CD4-positive, alpha-beta memory T cell (primary cell): ENCODE data around the gene HACD3. TPM values are rescaled to one million over a fixed set of nuclear protein-coding genes. Genes with fewer than 3 reads are reported as not detected.

ENCODE experiments used
- CTCF ChIA-PET: fragments of 350-600 bp; sonication (Branson Sonifier 250); formaldehyde crosslinking; loops from one replicate; lab custom pipeline; 2021; ENCODE audit warnings: inconsistent platforms; ENCODE audit not compliant: partially characterized antibody; lab: Charles Lee
- POLR2A ChIA-PET: fragments of 350-600 bp; sonication (Branson Sonifier 250); formaldehyde crosslinking; loops from one replicate; lab custom pipeline; 2021; ENCODE audit not compliant: partially characterized antibody; lab: Charles Lee
- DNase-seq, 5 donors: peaks; one replicate each; pipeline versions ENCODE4 v3.0.0 to v3.0.0-alpha.2; 2020 to 2022; ENCODE audit warnings: mixed read lengths in 1 of 5
- H3K27ac ChIP-seq: one replicate; pipeline ENCODE4 v1.7.0; 2013; ENCODE audit warnings: low read depth, low read length
- H3K27me3 ChIP-seq: 2 replicates; pipeline ENCODE4 v1.7.0; 2013; ENCODE audit warnings: mild to moderate bottlenecking, low read length, moderate library complexity; ENCODE audit not compliant: insufficient read depth
- H3K36me3 ChIP-seq: 2 replicates; pipeline ENCODE4 v1.7.0; 2013; ENCODE audit warnings: mild to moderate bottlenecking, low read length, moderate library complexity; ENCODE audit not compliant: insufficient read depth
- H3K4me1 ChIP-seq: 2 replicates; pipeline ENCODE4 v1.7.0; 2013; ENCODE audit warnings: mild to moderate bottlenecking, low read length, moderate library complexity; ENCODE audit not compliant: insufficient read depth
- H3K4me3 ChIP-seq, 2 donors: one replicate each; pipeline ENCODE4 v1.7.0; 2013; ENCODE audit warnings: low read length in 2 of 2, mild to moderate bottlenecking in 1 of 2
- H3K9me3 ChIP-seq, 2 donors: one replicate each; pipeline ENCODE4 v1.7.0; 2013; ENCODE audit warnings: low read length in 2 of 2, control low read depth in 1 of 2; ENCODE audit not compliant: control insufficient read depth in 1 of 2
- H3K27ac Mint-ChIP-seq, 7 donors: one replicate each; pipeline ENCODE4 v1.8.0; 2020 to 2021; ENCODE audit warnings: mixed read lengths in 7 of 7, mild to moderate bottlenecking in 6 of 7, inconsistent platforms in 3 of 7, moderate library complexity in 3 of 7
- H3K27me3 Mint-ChIP-seq, 2 donors: one replicate each; pipeline ENCODE4 v1.8.0; 2020 to 2021; ENCODE audit warnings: mixed read lengths in 2 of 2
- H3K36me3 Mint-ChIP-seq, 2 donors: one replicate each; pipeline ENCODE4 v1.8.0; 2020 to 2021; ENCODE audit warnings: mixed read lengths in 2 of 2, inconsistent platforms in 1 of 2, mild to moderate bottlenecking in 1 of 2
- H3K4me1 Mint-ChIP-seq, 4 donors: one replicate each; pipeline ENCODE4 v1.8.0; 2020 to 2021; ENCODE audit warnings: mixed read lengths in 4 of 4, mild to moderate bottlenecking in 1 of 4
- H3K4me3 Mint-ChIP-seq, 8 donors: one replicate each; pipeline ENCODE4 v1.8.0; 2020 to 2021; ENCODE audit warnings: mixed read lengths in 8 of 8, mild to moderate bottlenecking in 7 of 8, moderate library complexity in 6 of 8, inconsistent platforms in 3 of 8
- H3K9me3 Mint-ChIP-seq, 8 donors: one replicate each; pipeline ENCODE4 v1.8.0; 2020 to 2021; ENCODE audit warnings: mixed read lengths in 8 of 8, mild to moderate bottlenecking in 5 of 8, inconsistent platforms in 3 of 8, moderate library complexity in 1 of 8
- intact Hi-C: fragments of 100-400 bp; cut with micrococcal nuclease; formaldehyde crosslinking; loops from one replicate; pipeline ENCODE4 v1.15.1; 2023
- polyA plus RNA-seq, 2 donors: library from polyadenylated mRNA; unstranded; fragments of 300-500 nt; fragmentation: Illumina TruSeq; gene quantifications; one replicate each; pipeline ENCODE4 v1.2.3, GENCODE V29; 2021
- total RNA-seq, 2 experiments: library from RNA; stranded (reverse); gene quantifications; one replicate each; pipeline ENCODE4 v1.2.3, GENCODE V29; 2021

HACD3 gene
- total and polyA plus RNA-seq, 4 experiments from 2014 or later = 23.1 to 35.9 (median 29.7) TPM

- H3K9me3 Mint-ChIP-seq = no peaks in the 10 kb centered on the region
- H3K4me1 Mint-ChIP-seq = peaks cover 14 to 29% (median 21%) of the 10 kb centered on the region in 4 donors
- intact Hi-C loops = no loop called here
- H3K4me1 ChIP-seq = peaks cover 24% of the 10 kb centered on the region
- DNase-seq = no peak
- peak overlapping the region in 1 of 7 donors; percentile 2 for H3K27ac Mint-ChIP-seq
- H3K9me3 ChIP-seq = no peaks in the 10 kb centered on the region
- CTCF ChIA-PET = interaction anchor here (1.0 kb wide), 1 partner anchor 84 kb away, joined by 4 read pairs; no protein-coding TSS in a partner anchor
- H3K27me3 Mint-ChIP-seq = no peaks in the 10 kb centered on the region
- H3K4me3 ChIP-seq = no peak overlapping the region
- H3K36me3 ChIP-seq = no peaks in the 10 kb centered on the region
- peaks cover 0 to 3% of the 10 kb centered on the region in 2 donors for H3K36me3 Mint-ChIP-seq
- no peak overlapping the region for H3K27ac ChIP-seq
- H3K27me3 ChIP-seq = no peaks in the 10 kb centered on the region
- H3K4me3 Mint-ChIP-seq = peak overlapping the region in 1 of 8 donors; percentile 16
- POLR2A ChIA-PET = interaction anchor here (1.5 to 3.6 kb wide), 2 partner anchors 11 to 82 kb away, joined by 3 to 36 read pairs; partner anchors contain the start of gene DPP8
These were observed 1.7 kb upstream of the HACD3 start for GRCh38 chr15:65528461-65529060.

- H3K27me3 Mint-ChIP-seq = no peaks in the 10 kb centered on the region
- no peaks in the 10 kb centered on the region for H3K27me3 ChIP-seq
- no peaks in the 10 kb centered on the region for H3K36me3 ChIP-seq
- H3K4me3 ChIP-seq = peak overlapping the region; percentile 52 to 93
- intact Hi-C loops = loop anchor here (1.0 to 5.0 kb wide), 2 partner anchors 13 to 82 kb away; partner anchors contain the start of genes DPP8 and INTS14
- peaks cover 24% of the 10 kb centered on the region for H3K4me1 ChIP-seq
- no peaks in the 10 kb centered on the region for H3K9me3 ChIP-seq
- ChIA-PET CTCF (interaction anchor here (1.1 kb wide), 1 partner anchor 109 kb away, joined by 3 read pairs; no protein-coding TSS in a partner anchor), POLR2A (interaction anchor here (1.0 to 3.6 kb wide), 5 partner anchors 13 to 339 kb away, joined by 3 to 36 read pairs (median 7); partner anchors contain the start of genes DPP8, INTS14 and RAB11A)
- DNase-seq = no peak
- peaks cover 0 to 3% of the 10 kb centered on the region in 2 donors for H3K36me3 Mint-ChIP-seq
- H3K4me3 Mint-ChIP-seq = peak overlapping the region; percentile 79 to 90 (median 88)
- no peaks in the 10 kb centered on the region for H3K9me3 Mint-ChIP-seq
- H3K27ac ChIP-seq = peak overlapping the region; percentile 67
- peak overlapping the region; percentile 55 to 95 (median 87) for H3K27ac Mint-ChIP-seq
- peaks cover 23 to 33% (median 30%) of the 10 kb centered on the region in 4 donors for H3K4me1 Mint-ChIP-seq
These were observed 423 bp upstream of the HACD3 start for GRCh38 chr15:65529762-65530317.

- Mint-ChIP-seq H3K4me1 (peaks cover 26 to 39% (median 30%) of the 10 kb centered on the region in 4 donors), H3K27me3 (no peaks in the 10 kb centered on the region), H3K36me3 (peaks cover 0 to 4% of the 10 kb centered on the region in 2 donors), H3K4me3 (peak overlapping the region in 3 of 8 donors; percentile 15 to 52 (median 38)), H3K27ac (peak overlapping the region in 1 of 7 donors; percentile 68), H3K9me3 (no peaks in the 10 kb centered on the region)
- ChIA-PET POLR2A (no interaction called here), CTCF (no interaction called here)
- no peaks in the 10 kb centered on the region for H3K27me3 ChIP-seq
- DNase-seq = no peak
- H3K27ac ChIP-seq = no peak overlapping the region
- no peaks in the 10 kb centered on the region for H3K9me3 ChIP-seq
- no peak overlapping the region for H3K4me3 ChIP-seq
- peaks cover 24% of the 10 kb centered on the region for H3K4me1 ChIP-seq
- intact Hi-C loops = loop anchor here (5.0 kb wide), 1 partner anchor 80 kb away; the partner anchor contains the start of gene INTS14
- no peaks in the 10 kb centered on the region for H3K36me3 ChIP-seq
These were observed 2.4 kb downstream of the HACD3 start for GRCh38 chr15:65532738-65533051.

GRCh38 chr15:65533057-65533756, 2.9 kb downstream of the HACD3 start:
- POLR2A ChIA-PET = no interaction called here
- peaks cover 29 to 43% (median 34%) of the 10 kb centered on the region in 4 donors for H3K4me1 Mint-ChIP-seq
- no peak overlapping the region for H3K4me3 ChIP-seq
- intact Hi-C loops = loop anchor here (5.0 kb wide), 1 partner anchor 79 kb away; the partner anchor contains the start of gene INTS14
- H3K27ac ChIP-seq = no peak overlapping the region
- no peaks in the 10 kb centered on the region for H3K9me3 ChIP-seq
- no peak for DNase-seq
- peaks cover 0 to 7% of the 10 kb centered on the region in 2 donors for H3K36me3 Mint-ChIP-seq
- H3K9me3 Mint-ChIP-seq = no peaks in the 10 kb centered on the region
- H3K27me3 Mint-ChIP-seq = no peaks in the 10 kb centered on the region
- peak overlapping the region in 3 of 8 donors; percentile 17 to 61 (median 38) for H3K4me3 Mint-ChIP-seq
- peaks cover 24% of the 10 kb centered on the region for H3K4me1 ChIP-seq
- no peaks in the 10 kb centered on the region for H3K36me3 ChIP-seq
- CTCF ChIA-PET = no interaction called here
- H3K27me3 ChIP-seq = no peaks in the 10 kb centered on the region
- H3K27ac Mint-ChIP-seq = no peak overlapping the region

GRCh38 chr15:65535192-65535591, 4.9 kb downstream of the HACD3 start:
- intact Hi-C loops = no loop called here
- H3K27me3 Mint-ChIP-seq = no peaks in the 10 kb centered on the region
- CTCF ChIA-PET = no interaction called here
- H3K9me3 Mint-ChIP-seq = no peaks in the 10 kb centered on the region
- no peak for DNase-seq
- peaks cover 0 to 7% of the 10 kb centered on the region in 2 donors for H3K36me3 Mint-ChIP-seq
- H3K4me3 ChIP-seq = no peak overlapping the region
- peaks cover 19% of the 10 kb centered on the region for H3K4me1 ChIP-seq
- POLR2A ChIA-PET = no interaction called here
- H3K27ac Mint-ChIP-seq = no peak overlapping the region
- peaks cover 30 to 42% (median 31%) of the 10 kb centered on the region in 4 donors for H3K4me1 Mint-ChIP-seq
- H3K4me3 Mint-ChIP-seq = no peak overlapping the region
- H3K9me3 ChIP-seq = no peaks in the 10 kb centered on the region
- H3K27me3 ChIP-seq = no peaks in the 10 kb centered on the region
- H3K36me3 ChIP-seq = no peaks in the 10 kb centered on the region
- no peak overlapping the region for H3K27ac ChIP-seq

- Histone ChIP-seq H3K27me3 (no peaks in the 10 kb centered on the region), H3K36me3 (no peaks in the 10 kb centered on the region), H3K4me1 (no peaks in the 10 kb centered on the region), H3K4me3 (no peak overlapping the region), H3K9me3 (no peaks in the 10 kb centered on the region), H3K27ac (no peak overlapping the region)
- intact Hi-C loops = no loop called here
- H3K36me3 Mint-ChIP-seq = peaks cover 0 to 3% of the 10 kb centered on the region in 2 donors
- no peaks in the 10 kb centered on the region for H3K27me3 Mint-ChIP-seq
- H3K4me1 Mint-ChIP-seq = peaks cover 7 to 21% (median 18%) of the 10 kb centered on the region in 4 donors
- no peak for DNase-seq
- POLR2A ChIA-PET = no interaction called here
- no peaks in the 10 kb centered on the region for H3K9me3 Mint-ChIP-seq
- CTCF ChIA-PET = no interaction called here
- no peak overlapping the region for H3K27ac Mint-ChIP-seq
- no peak overlapping the region for H3K4me3 Mint-ChIP-seq
These were observed 10.1 kb downstream of the HACD3 start for GRCh38 chr15:65540314-65540713.
